Measurements from ENCODE around the gene PTRHD1.
"Not testable (repeated sequence)": the region's sequence is repeated elsewhere in the genome, so short reads cannot be mapped to it uniquely, and the experiment has no call there.

GRCh38 chr2:24805811-24806660, 12.8 kb upstream of the PTRHD1 start:
- TF ChIP-seq EZH2 (IDR thresholded peaks at IDR 0.05; ENCODE audit: borderline replicate concordance, low read depth, low read length, severe bottlenecking); CTCF (IDR thresholded peaks at IDR 0.05; ENCODE audit: borderline replicate concordance, extremely low read depth, low read length, poor library complexity, severe bottlenecking): not testable (repeated sequence)

All from DND-41 (cell line).